ENCODE measurements around the gene GOLGA6L7. TPM values are rescaled to one million over a fixed set of nuclear protein-coding genes. Genes with fewer than 3 reads are reported as not detected.
"Not testable (repeated sequence)": the region's sequence is repeated elsewhere in the genome, so short reads cannot be mapped to it uniquely, and the experiment has no call there.

GOLGA6L7 gene
- total and polyA plus RNA-seq, 10 donors = not detected

DNA sequence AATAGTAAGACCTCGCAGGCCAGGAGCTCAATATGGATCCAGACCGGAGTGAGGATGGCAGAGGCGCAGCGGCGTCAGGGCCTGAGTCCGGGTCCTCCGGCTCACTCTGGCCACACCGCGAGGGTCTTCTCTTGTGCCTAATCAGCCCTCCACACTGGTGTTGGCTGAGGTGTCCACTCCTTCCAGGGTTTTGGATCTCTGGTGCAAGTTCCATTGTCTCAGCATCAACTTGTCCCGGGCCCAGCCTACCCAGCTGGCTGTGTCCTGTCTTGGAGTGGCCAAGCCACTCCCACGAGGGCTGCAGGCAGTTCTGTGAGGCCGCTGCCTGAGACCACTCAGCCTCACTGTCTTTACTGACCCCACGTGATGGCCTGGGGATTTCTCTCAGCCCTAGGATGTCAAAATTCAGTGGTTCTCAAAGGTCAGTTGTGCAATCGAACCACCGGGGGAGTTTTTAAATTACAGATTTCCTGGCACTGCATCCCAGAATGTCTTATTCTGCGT lies 12.6 kb upstream of the GOLGA6L7 start:
- H3K4me3 ChIP-seq = no peak overlapping the region
- no peaks in the 10 kb centered on the region for H3K4me1 ChIP-seq
- H3K27me3 ChIP-seq (replicated peaks in 1 of 7) = no peaks in the 10 kb centered on the region
- TF ChIP-seq POLR2A (IDR thresholded peaks at IDR 0.05) (no peak), POLR2AphosphoS5 (IDR thresholded peaks at IDR 0.05) (no peak)
- TF ChIP-seq, protein P1, sequence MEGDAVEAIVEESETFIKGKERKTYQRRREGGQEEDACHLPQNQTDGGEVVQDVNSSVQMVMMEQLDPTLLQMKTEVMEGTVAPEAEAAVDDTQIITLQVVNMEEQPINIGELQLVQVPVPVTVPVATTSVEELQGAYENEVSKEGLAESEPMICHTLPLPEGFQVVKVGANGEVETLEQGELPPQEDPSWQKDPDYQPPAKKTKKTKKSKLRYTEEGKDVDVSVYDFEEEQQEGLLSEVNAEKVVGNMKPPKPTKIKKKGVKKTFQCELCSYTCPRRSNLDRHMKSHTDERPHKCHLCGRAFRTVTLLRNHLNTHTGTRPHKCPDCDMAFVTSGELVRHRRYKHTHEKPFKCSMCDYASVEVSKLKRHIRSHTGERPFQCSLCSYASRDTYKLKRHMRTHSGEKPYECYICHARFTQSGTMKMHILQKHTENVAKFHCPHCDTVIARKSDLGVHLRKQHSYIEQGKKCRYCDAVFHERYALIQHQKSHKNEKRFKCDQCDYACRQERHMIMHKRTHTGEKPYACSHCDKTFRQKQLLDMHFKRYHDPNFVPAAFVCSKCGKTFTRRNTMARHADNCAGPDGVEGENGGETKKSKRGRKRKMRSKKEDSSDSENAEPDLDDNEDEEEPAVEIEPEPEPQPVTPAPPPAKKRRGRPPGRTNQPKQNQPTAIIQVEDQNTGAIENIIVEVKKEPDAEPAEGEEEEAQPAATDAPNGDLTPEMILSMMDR (IDR thresholded peaks at IDR 0.05 in 8 of 11, conservative IDR thresholded peaks at IDR 0.05 in 3 of 11) = no peak
- 69 to 88% (median 76%) methylated on average over 15 to 16 of the region's 16 CpGs for WGBS, 5 donors
- no peaks in the 10 kb centered on the region for H3K9me3 ChIP-seq
- H3K27ac ChIP-seq = no peak overlapping the region
- intact Hi-C loops (cut with DNase I; ENCODE audit: low total_unique reads) = no loop called here
- H3K36me3 ChIP-seq = no peaks in the 10 kb centered on the region
- DNase-seq = no peak

DNA sequence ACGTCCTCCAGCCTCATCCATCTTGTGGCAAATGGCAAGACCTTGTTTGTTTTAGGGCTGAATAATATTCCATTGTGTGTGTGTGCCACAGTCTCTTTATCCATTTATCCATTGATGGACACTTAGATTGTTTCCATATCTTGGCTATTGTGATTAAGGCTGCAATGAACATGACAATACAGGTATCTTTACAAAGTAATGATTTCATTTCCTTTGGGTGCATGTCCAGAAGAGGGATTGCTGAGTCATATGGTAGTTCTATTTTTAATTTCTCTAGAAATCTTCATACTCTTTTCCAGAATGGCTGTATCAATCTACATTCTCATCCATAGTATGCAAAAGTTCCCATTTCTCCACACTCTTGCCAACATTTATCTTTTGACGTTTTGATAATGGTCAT lies 6.1 kb upstream of the GOLGA6L7 start:
- DNase-seq; H3K27me3 ChIP-seq (replicated peaks in 1 of 7); H3K4me1 ChIP-seq; H3K27ac ChIP-seq; H3K4me3 ChIP-seq; H3K9me3 ChIP-seq; intact Hi-C loops (cut with DNase I; ENCODE audit: low total_unique reads); H3K36me3 ChIP-seq: not testable (repeated sequence)
- WGBS, 5 donors = 71 to 90% (median 79%) methylated on average over 2 of the region's 2 CpGs

DNA sequence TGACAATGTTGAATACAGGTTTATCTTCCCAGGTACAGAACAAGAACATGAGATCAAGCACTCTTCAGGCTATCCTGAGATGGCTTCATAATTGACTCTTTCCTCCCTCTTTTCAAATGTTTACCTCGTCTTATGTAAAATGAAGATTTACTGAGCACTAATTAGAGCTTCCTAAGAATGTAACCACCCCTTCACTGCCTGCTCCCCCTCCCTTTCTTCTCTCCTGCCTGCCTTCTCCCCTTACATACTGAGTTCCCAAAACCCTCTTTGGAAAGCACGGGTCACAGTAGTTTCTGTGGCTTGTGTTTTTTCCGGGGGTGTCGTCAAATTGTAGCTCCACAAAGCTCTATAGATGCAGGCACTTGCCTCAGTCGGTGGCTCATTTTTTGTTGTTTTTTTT lies 5.2 kb upstream of the GOLGA6L7 start:
- H3K4me3 ChIP-seq; H3K4me1 ChIP-seq; H3K36me3 ChIP-seq; DNase-seq; intact Hi-C loops (cut with DNase I; ENCODE audit: low total_unique reads); H3K27me3 ChIP-seq (replicated peaks in 1 of 7); H3K9me3 ChIP-seq; H3K27ac ChIP-seq: not testable (repeated sequence)
- 70 to 77% (median 75%) methylated on average over 5 of the region's 5 CpGs for WGBS, 5 donors

DNA sequence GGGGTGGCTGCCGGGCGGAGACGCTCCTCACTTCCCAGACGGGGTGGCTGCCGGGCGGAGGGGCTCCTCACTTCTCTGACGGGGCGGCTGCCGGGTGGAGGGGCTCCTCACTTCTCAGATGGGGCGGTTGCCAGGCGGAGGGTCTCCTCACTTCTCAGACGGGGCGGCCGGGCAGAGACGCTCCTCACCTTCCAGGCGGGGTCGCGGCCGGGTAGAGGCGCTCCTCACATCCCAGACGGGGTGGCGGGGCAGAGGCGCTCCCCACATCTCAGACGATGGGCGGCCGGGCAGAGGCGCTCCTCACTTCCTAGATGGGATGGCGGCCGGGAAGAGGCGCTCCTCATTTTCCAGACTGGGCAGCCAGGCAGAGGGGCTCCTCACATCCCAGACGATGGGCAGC lies 1.3 kb upstream of the GOLGA6L7 start:
- H3K4me1 ChIP-seq; DNase-seq; H3K9me3 ChIP-seq; intact Hi-C loops (cut with DNase I; ENCODE audit: low total_unique reads); H3K4me3 ChIP-seq; H3K36me3 ChIP-seq; H3K27me3 ChIP-seq (replicated peaks in 1 of 7); H3K27ac ChIP-seq: not testable (repeated sequence)
- 95 to 100% (median 98%) methylated on average over 2 to 31 of the region's 31 CpGs for WGBS, 5 donors

DNA sequence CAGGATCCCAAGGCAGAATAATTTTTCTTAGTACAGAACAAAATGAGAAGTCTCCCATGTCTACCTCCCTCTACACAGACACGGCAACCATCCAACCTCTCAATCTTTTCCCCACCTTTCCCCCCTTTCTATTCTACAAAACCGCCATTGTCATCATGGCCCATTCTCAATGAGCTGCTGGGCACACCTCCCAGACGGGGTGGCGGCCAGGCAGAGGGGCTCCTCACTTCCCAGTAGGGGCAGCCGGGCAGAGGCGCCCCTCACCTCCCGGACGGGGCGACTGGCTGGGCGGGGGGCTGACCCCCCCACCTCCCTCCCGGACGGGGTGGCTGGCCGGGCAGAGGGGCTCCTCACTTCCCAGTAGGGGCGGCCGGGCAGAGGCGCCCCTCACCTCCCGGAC lies 827 bp upstream of the GOLGA6L7 start:
- H3K27me3 ChIP-seq (replicated peaks in 1 of 7); H3K4me3 ChIP-seq; H3K4me1 ChIP-seq; H3K27ac ChIP-seq; intact Hi-C loops (cut with DNase I; ENCODE audit: low total_unique reads); H3K36me3 ChIP-seq; DNase-seq; H3K9me3 ChIP-seq: not testable (repeated sequence)
- 95 to 98% (median 97%) methylated on average over 2 to 13 of the region's 17 CpGs for WGBS, 5 donors

DNA sequence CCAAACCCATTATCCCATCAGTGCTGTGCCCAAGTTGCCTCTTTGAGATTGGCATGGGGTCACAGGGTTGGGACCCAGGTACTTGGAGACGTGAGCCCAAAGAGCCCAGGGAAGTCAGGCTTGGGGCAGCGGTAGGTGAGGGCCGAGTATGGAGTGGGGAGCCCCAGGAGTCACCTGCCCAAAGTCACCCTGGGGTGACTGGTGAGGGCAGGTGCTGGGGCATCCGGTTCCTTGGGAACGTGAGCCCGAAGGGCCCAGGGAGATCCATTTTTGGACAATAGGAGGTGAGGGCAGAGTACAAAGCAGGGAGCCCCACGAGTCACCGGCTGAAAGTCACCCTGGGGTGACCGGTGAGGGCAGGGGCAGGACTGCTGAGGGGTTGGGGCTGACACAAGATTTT lies 485 bp downstream of the GOLGA6L7 start:
- H3K4me1 ChIP-seq; H3K27ac ChIP-seq; DNase-seq; intact Hi-C loops (cut with DNase I; ENCODE audit: low total_unique reads); H3K4me3 ChIP-seq; H3K36me3 ChIP-seq; H3K9me3 ChIP-seq; H3K27me3 ChIP-seq (replicated peaks in 1 of 7): not testable (repeated sequence)
- WGBS, 5 donors = 79 to 98% (median 95%) methylated on average over 4 to 9 of the region's 9 CpGs

DNA sequence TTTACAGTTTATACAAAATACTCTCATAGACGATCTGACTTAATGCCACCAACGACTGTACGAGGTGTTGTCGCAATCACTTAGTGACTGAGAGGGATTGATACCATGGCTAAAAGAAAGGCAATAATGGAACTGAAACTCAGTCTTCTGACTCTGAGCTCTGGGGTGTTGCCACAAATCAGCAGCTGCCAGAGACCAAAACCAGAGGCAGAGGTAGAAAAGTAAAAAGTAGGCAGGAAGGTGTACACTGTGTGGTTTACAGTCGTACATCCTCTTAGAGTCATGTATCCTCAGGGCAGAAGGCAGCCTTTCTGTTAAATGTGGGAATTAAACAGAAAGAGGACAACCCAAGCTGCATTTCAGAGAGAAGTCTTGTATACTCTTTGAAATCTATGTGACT lies 1.2 kb downstream of the GOLGA6L7 start:
- WGBS, 5 donors = 49 to 59% (median 56%) methylated on average over 1 to 5 of the region's 5 CpGs
- DNase-seq; H3K4me3 ChIP-seq; H3K4me1 ChIP-seq; H3K9me3 ChIP-seq; H3K36me3 ChIP-seq; H3K27ac ChIP-seq; intact Hi-C loops (cut with DNase I; ENCODE audit: low total_unique reads); H3K27me3 ChIP-seq (replicated peaks in 1 of 7): not testable (repeated sequence)

- intact Hi-C loops (cut with DNase I; ENCODE audit: low total_unique reads) = not testable (repeated sequence)
Measured at GRCh38 chr15:28844147-28844546, 4.3 kb downstream of the GOLGA6L7 start.

DNA sequence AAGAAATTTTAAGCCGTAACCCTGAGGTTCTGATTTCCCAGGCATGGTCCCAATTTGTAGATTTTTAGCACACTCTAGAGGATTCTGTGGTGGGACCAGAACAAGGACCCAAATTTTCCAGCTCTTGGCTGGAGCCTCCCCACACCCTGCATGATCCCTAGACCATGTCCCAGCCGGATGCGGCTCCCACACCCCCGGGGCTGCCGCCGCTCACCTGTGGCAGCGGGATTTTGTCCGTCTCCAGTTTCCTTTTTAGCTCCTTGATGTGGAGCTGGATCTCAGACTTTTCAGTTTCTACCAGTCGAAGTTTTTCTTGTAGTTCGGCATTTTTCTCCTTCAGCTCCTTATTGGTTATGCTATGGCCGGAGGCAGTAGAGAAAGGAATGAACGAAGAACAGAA lies 4.9 kb downstream of the GOLGA6L7 start:
- WGBS, 5 donors = 93 to 97% (median 95%) methylated on average over 12 of the region's 12 CpGs

More at GRCh38 chr15:28844147-28844546, 4.3 kb downstream of the GOLGA6L7 start:
- not testable (repeated sequence) for H3K27ac ChIP-seq; H3K9me3 ChIP-seq; DNase-seq; H3K4me3 ChIP-seq; H3K27me3 ChIP-seq (replicated peaks in 1 of 7); H3K4me1 ChIP-seq; H3K36me3 ChIP-seq
- 74 to 89% (median 86%) methylated on average over 7 to 12 of the region's 14 CpGs for WGBS, 5 donors

GRCh38 chr15:28842210-28842609 lies 6.2 kb downstream of the GOLGA6L7 start:
- intact Hi-C loops (cut with DNase I; ENCODE audit: low total_unique reads); H3K27ac ChIP-seq; H3K27me3 ChIP-seq (replicated peaks in 1 of 7); H3K9me3 ChIP-seq; H3K4me3 ChIP-seq; H3K36me3 ChIP-seq; DNase-seq; H3K4me1 ChIP-seq: not testable (repeated sequence)
- 87 to 90% (median 88%) methylated on average over 11 of the region's 11 CpGs for WGBS, 5 donors

More for the DNA sequence above, 4.9 kb downstream of the GOLGA6L7 start:
- H3K27me3 ChIP-seq (replicated peaks in 1 of 7); H3K4me1 ChIP-seq; DNase-seq; H3K9me3 ChIP-seq; H3K36me3 ChIP-seq; H3K4me3 ChIP-seq; intact Hi-C loops (cut with DNase I; ENCODE audit: low total_unique reads); H3K27ac ChIP-seq: not testable (repeated sequence)

DNA sequence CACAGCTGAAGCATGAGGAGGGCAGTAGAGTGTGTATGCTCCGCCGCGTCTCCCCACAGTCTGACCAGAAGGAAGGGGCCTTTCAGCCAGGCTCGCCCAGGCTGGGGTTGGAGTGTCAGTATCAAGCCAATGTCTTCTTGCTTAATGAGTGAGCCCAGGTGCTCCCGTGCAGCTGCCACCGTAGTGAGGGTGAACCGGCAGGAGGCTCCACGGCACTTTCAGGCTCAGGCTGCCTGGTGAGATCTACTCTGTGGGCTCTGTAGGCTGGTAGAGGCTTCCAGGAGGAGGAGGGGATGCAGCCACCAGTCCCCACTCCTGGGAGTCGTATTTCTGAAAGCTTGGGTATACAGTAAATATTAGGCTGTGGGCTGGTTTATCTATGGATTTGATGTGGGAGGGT lies 8.2 kb downstream of the GOLGA6L7 start:
- intact Hi-C loops (cut with DNase I; ENCODE audit: low total_unique reads); H3K27me3 ChIP-seq (replicated peaks in 1 of 7): not testable (repeated sequence)
- whole genome bisulfite sequencing, 5 donors = 82 to 100% (median 90%) methylated on average over 4 to 8 of the region's 9 CpGs; no CpG with 5 or more reads in 1 of the 5 donors

More for the DNA sequence above, 8.2 kb downstream of the GOLGA6L7 start:
- not testable (repeated sequence) for H3K27ac ChIP-seq, DNase-seq, H3K4me3 ChIP-seq, H3K4me1 ChIP-seq, H3K9me3 ChIP-seq, H3K36me3 ChIP-seq

Measured in spleen (tissue), 11 donors.